Measurements from ENCODE around the gene ZNF697.
"Not testable (repeated sequence)": the region's sequence is repeated elsewhere in the genome, so short reads cannot be mapped to it uniquely, and the experiment has no call there.

ZNF697 gene

DNA sequence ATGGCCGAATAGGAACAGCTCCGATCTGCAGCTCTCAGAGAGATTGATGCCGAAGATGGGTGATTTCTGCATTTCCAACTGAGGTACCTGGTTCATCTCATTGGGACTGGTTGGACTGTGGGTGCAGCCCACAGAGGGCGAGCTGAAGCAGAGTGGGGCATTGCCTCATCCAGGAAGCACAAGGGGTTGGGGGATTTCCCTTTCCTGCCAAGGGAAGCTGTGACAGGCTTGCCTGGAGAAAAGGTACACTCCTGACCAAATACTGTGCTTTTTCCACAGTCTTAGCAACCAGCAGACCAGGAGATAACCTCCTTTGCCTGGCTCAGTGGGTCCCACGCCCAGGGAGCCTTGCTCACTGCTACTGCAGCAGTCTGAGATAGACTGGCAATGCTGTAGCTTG lies 74.2 kb downstream of the ZNF697 start:
- no peak overlapping the region for H2BK120ac ChIP-seq (ENCODE audit: low read depth, low read length)
- H3K27me3 ChIP-seq (ENCODE audit: control insufficient read depth in 1 of 2, insufficient read depth in 1 of 2, low read length in 2 of 2): peaks cover 19 to 38% of the 10 kb centered on the region in 2 experiments
- H3K9me3 ChIP-seq (ENCODE audit: control insufficient read depth, low read length): no peaks in the 10 kb centered on the region
- H3K36me3 ChIP-seq (ENCODE audit: control insufficient read depth in 1 of 2, insufficient read depth in 2 of 2, low read depth in 1 of 2, low read length in 2 of 2): no peaks in the 10 kb centered on the region
- H2AFZ ChIP-seq (ENCODE audit: low read depth, low read length): no peak overlapping the region
- no peaks in the 10 kb centered on the region for H3K79me1 ChIP-seq (replicated peaks; ENCODE audit: low read length, poor library complexity, severe bottlenecking)
- 85% methylated on average over 5 of the region's 5 CpGs for WGBS
- no peak overlapping the region for H3K4ac ChIP-seq (ENCODE audit: low read depth in 1 of 2, low read length in 2 of 2)
- no peak overlapping the region for H4K91ac ChIP-seq (ENCODE audit: low read length)
- no peak overlapping the region for H3K9ac ChIP-seq (ENCODE audit: low read length)
- no peaks in the 10 kb centered on the region for H3K4me1 ChIP-seq (ENCODE audit: control insufficient read depth, insufficient read depth, low read depth, low read length)
- H2BK15ac ChIP-seq (ENCODE audit: low read depth, poor library complexity, severe bottlenecking): no peak overlapping the region
- no peak overlapping the region for H3K4me3 ChIP-seq (ENCODE audit: insufficient read depth in 1 of 2, low read depth in 1 of 2, low read length in 2 of 2)
- H2BK12ac ChIP-seq (ENCODE audit: low read length in 2 of 2): no peak overlapping the region
- DNase-seq: no peak
- no peak overlapping the region for H3K14ac ChIP-seq (ENCODE audit: low read length in 2 of 2)
- no peak overlapping the region for H2AK5ac ChIP-seq (ENCODE audit: low read length, severe bottlenecking)
- no peak overlapping the region for H4K8ac ChIP-seq (ENCODE audit: low read length)
- H3K23ac ChIP-seq (ENCODE audit: low read length in 2 of 2): no peak overlapping the region
- H3K27ac ChIP-seq (ENCODE audit: low read length, poor library complexity, severe bottlenecking): no peak overlapping the region
- H3K4me2 ChIP-seq (ENCODE audit: low read length, poor library complexity, severe bottlenecking): no peak overlapping the region
- H2BK5ac ChIP-seq (ENCODE audit: low read depth, low read length, poor library complexity, severe bottlenecking): no peak overlapping the region
- no peak overlapping the region for H3K18ac ChIP-seq (ENCODE audit: low read depth in 1 of 2, low read length in 2 of 2)

DNA sequence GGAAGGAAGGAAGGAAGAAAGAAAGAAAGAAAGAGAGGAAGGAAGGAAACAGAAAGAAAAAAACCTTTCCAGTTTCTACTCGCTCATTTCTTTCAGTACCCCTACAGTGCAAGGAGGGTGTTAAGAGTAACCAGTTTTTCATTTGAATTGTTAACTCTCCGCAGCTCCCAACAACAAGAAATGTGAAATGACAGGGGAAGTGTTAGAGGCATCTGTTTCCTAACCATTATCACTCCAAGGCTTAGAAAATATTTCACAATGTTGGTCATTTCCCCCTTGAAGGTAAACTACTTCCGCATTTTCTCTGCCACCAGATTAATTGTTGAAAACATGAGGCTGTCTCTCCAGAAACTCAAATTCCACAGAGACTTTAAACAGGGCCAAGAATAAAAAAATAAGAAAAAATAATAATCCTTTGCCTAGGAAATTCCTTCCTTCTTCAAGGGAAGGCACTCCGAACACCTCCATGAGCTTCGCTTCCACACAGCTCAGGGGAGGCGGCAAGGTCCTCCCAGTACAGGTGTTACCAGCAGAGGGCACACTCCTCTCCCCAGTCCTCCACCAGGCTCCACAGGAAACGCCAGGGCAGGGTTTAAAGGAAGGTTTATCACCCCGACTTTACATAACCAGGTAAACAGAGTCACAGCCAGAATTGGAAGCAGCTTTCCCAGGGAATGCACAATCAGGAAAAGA lies 78.0 kb downstream of the ZNF697 start:
- H4K8ac ChIP-seq (ENCODE audit: low read length); DNase-seq; H3K23ac ChIP-seq (ENCODE audit: low read length in 2 of 2); H4K91ac ChIP-seq (ENCODE audit: low read length); H2BK15ac ChIP-seq (ENCODE audit: low read depth, poor library complexity, severe bottlenecking); H3K36me3 ChIP-seq (ENCODE audit: control insufficient read depth in 1 of 2, insufficient read depth in 2 of 2, low read depth in 1 of 2, low read length in 2 of 2); H3K9ac ChIP-seq (ENCODE audit: low read length); H2BK120ac ChIP-seq (ENCODE audit: low read depth, low read length); H3K4me2 ChIP-seq (ENCODE audit: low read length, poor library complexity, severe bottlenecking); H3K27ac ChIP-seq (ENCODE audit: low read length, poor library complexity, severe bottlenecking); H3K4me1 ChIP-seq (ENCODE audit: control insufficient read depth, insufficient read depth, low read depth, low read length); H2AFZ ChIP-seq (ENCODE audit: low read depth, low read length); H3K14ac ChIP-seq (ENCODE audit: low read length in 2 of 2); H3K9me3 ChIP-seq (ENCODE audit: control insufficient read depth, low read length); H3K4ac ChIP-seq (ENCODE audit: low read depth in 1 of 2, low read length in 2 of 2); H2AK5ac ChIP-seq (ENCODE audit: low read length, severe bottlenecking); H3K4me3 ChIP-seq (ENCODE audit: insufficient read depth in 1 of 2, low read depth in 1 of 2, low read length in 2 of 2); H2BK12ac ChIP-seq (ENCODE audit: low read length in 2 of 2); H3K79me1 ChIP-seq (replicated peaks; ENCODE audit: low read length, poor library complexity, severe bottlenecking); H3K18ac ChIP-seq (ENCODE audit: low read depth in 1 of 2, low read length in 2 of 2); H2BK5ac ChIP-seq (ENCODE audit: low read depth, low read length, poor library complexity, severe bottlenecking): not testable (repeated sequence)
- WGBS: 67% methylated on average over 1 of the region's 8 CpGs
- peaks cover 25 to 49% of the 10 kb centered on the region in 2 experiments for H3K27me3 ChIP-seq (ENCODE audit: control insufficient read depth in 1 of 2, insufficient read depth in 1 of 2, low read length in 2 of 2)
